NCI-H1105 (cell line): ENCODE data around the gene SPARC.

ENCODE experiments used
- DNase-seq: peaks from one replicate; lab custom pipeline; 2025; lab: John Stamatoyannopoulos, UW

SPARC gene

DNA sequence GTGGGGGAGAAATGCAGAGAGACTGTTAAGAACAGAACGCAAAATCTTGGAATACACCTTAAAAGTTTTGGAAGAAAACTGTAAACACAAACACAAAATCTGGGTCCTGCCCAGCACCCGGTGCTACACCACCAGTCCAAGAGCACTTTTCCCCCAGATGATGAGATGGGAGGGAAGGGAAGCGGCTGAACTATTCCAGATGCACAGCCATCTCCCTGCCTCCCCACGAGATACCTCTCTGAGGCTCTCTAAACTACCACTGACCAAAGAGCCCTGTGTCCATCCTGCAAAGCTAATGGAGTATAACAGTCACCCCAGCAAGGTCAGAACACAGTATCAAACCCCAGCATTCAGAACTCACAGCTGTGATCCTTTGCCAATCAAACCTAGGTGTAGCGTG lies 8.0 kb downstream of the SPARC start:
- no peak for DNase-seq

DNA sequence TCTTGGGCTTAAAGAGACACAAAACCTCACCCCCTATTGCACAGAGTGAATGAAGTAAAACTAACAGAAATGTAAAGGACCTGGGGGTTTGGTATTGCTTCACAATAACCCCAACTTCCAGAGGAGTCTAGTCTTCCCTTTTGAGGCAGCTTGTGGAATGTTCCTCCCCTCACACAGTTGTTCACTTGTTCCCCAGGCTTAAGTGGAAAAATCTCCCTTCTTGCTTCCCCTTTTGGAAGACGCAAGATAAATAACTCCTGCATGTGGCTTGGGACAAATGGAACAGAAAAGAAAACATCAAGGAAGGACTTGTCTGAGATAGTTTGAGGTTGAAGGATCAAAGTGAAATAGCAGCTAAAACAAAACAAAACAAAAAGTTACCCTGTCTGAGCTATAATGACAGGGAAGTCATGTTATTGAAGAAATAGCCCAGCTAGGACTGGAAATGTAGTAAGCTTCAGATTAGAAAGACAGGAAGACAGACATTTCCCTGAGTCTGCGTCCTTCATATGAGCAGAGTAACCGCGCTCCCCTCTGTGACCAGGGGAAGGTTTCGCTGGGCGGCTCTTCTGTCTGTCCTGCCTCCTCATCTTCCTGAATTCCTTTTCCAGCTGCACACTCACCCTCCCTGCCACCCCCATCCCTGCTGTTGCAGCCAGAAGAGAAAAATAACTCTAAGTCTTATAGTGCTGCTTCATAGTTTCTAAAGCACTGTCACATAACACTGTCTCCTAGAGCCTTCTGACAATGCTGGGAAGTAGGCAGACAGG lies 8.8 kb downstream of the SPARC start:
- DNase-seq = no peak

DNA sequence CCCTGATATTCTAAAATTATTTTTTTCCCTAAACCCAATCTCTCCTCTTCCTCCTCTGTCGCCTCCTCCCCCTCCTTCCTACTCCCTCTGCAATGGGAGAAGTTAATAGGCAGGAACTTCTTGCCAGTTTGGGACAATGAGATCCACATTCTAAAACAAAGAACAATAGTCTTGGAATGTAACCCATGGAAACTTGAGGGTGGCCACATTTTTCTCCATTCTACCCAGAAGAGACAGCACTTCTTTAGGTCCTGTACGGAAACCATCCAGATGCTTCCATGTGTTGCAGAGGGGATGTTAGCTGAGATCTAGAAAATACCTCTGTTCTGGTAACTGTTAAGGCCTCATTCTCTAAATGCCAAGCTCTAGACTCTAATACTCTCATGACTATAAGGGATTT lies 10.0 kb downstream of the SPARC start:
- DNase-seq = no peak

DNA sequence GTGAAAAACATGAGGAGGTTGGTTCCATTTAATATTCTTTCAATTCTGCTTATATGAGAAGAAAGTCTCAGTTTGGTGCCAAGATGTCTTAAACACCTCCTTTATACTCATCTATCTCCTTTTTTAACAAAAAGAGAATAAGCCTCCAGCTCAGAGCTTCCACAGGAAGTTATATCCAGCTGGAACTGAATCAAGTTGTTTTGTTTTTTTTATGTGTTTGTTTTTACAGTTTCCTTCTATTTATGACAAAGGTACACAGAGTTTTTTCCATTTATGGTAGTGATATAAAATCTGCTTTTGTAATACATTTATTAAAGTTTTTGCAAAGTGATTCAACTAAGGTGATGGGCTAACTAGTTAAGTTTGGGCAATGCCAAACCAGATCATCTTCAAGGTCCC lies 10.4 kb downstream of the SPARC start:
- no peak for DNase-seq

DNA sequence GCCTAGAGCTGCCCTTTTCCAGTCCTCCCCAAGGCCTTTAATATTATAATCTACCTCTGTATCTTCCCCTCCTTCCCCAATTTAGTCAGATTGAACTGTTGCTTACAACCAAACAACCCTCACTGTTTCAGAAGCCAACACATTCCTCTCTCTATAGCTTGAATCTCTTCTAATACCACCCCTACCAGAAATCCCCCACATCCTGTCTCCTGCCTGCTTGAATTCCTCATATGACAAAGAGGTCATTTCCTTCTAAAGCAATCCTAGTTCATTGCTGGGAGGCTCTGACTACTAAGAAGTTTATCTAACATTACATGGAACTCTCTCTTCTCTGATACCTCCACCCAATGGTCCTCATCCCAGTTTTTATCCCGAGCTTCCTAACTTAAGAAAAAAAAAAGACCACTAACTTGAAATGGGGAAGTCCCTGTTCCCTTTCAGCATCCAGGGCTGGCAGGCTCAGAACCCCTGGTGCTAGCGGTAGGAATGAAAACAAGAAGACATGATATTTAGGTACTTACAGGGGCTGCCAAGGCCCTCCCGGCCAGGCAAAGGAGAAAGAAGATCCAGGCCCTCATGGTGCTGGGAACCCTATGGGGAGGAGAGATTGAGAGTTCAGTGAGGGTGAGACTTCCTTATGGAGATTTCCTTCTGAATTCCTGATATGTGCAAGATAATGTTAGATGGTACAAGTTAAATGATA lies 11.0 kb downstream of the SPARC start:
- no peak for DNase-seq

DNA sequence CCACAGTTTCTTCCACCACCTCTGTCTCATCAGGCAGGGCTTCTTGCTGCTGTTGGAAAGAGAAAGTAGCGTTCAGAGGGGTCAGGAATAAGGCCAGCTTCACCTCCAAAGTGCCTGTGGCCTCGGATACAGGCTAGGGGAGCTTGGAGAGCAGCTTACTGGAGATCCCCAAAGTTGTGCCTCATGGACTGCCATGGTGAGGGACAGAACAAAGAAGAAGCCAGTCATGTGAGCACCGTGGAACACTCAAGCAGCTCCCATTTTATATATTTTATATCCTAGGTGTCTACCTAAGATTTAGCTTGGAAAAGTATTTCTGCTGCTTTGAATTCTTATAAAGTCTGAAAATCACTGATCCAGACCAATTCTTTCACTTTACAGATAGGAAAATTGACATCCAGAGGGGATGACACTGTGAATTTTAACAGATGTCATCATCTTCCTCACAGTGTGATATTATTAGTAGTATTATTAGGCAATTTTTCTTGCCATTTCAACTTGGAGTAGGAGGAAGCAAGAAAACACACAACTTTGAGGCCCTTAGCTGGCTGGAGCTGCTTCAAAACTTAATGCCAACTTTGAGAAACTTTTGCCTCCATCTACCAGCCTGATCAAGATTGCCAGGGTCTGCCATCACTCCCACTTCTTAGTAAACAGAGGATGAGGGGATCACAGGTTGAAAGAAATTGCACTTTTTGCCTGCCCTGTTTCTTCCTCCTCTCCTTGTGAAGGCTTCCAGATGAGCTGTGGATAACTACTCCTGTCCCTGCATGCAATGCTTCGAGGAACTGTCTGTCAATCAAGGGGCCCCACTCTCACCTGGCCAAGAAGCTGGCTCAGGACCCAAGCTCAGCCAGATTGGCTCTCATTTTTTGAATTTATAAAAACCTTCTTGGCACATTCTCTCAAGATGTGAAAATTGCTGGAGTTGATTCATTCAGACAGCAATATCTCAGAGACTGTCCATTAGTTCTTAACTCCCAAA lies 11.8 kb downstream of the SPARC start:
- DNase-seq = no peak

DNA sequence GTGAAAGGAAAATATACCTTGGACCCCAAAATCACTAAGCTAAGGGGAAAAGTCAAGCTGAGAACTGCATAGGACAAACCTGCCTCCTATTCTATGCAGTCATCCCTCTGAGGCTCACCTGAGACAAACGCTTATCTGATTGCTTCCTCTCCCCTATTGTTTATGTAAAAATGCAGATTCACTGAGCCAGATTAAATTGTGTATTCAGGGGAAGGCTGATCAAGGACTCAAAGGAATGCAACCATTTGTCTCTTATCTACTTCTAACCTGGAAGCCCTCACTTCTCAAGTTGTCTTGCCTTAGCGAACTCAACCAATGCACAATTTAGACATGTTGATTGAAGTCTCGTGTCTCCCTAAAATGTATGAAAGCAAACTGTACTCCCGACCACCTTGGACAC lies 13.3 kb downstream of the SPARC start:
- no peak for DNase-seq

DNA sequence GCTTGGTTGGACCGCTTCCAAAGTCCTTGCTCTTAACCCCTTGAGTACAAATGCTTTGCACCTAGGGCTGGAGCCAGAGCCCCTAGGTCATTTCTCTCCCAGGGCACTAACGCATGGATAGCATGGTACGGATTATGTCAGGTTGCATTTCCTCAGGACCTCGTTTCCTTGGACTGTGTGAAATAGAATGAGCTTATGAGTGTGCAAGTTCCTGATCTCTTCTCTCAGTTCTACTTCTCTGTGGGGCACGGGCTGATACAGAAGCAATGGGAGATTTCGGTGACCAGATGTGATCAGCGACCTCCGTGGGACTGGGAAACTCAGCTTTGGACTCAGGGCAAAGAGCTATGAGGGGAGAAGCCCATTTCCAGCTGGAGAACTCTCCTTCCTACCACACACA lies 14.2 kb downstream of the SPARC start:
- no peak for DNase-seq

DNA sequence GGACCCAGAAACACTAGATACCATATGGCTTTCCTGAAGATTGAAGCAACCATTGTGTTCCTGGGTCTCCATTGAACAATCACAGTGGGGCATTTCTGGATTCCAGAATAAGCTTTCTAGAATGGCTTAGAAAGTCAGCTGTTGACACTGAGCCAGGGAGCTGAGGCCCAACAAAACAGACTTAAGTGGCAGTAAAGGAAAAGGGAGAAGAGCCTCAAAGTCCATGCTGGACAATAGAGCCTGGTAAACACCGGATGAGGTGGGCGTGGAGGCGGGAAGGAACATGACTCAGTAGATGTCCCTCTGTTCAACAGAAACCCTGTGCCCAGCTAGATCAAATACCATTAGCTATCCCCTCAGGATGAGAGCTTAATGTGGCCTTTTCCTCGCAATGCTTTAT lies 14.8 kb downstream of the SPARC start:
- DNase-seq = no peak

DNA sequence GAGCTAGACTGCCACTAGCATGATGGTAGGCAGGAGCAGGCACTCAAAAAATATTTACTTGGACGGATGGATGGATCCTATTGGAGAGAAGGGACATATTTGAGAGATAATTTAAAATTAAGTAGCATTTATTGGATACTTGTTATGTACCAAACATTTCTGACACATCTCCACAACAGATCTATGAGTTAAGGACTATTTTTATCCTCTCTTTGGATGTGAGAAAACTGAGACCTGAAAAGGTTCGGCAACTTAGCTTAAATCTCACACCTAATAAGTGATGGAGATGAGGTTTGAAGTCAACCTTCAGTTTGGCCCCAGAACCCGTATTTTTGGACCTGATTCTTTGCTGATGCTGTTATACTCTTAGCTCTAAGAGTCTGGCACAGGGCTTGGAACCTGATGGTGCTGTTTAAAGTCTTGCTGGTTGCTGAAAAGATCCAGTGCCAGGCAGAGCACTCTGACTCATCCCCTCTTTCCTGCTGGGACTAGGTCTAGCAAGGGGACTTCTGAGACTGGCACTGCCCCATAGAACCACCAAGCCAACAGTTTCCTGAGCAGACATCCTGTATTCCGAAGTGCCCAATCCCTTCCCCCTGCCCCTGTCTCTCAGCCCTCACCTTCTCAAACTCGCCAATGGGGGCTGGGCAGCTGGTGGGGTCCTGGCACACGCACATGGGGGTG lies 15.6 kb downstream of the SPARC start:
- no peak for DNase-seq

DNA sequence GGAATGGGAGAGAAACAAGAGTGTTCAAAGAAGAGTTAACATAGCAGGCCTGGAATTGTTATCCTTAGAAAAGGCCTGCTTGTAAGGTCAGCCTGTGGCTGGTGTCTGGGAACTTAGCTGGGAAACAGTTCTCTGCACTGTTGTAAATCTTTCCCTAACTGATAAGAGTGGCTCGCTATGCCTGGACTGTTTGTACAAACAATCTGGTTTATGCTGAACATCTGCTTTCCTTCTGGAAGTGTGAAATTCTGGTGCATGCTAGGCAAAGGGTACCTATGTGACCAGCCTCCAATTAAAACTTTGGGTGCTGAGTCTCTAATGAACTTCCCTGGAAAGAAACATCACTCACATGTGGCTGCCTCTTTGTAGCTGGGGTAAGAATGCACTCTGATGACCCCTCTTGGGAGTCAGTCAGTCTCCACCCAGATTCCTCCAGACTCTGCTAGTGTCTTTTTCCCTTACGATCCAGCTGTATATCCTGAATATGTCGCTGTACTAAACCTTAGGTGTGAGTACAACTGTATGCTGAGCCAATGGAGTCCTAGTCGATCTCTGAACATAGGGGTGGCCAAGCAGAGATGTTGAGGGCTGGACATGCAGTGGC lies 16.5 kb downstream of the SPARC start:
- DNase-seq = no peak

DNA sequence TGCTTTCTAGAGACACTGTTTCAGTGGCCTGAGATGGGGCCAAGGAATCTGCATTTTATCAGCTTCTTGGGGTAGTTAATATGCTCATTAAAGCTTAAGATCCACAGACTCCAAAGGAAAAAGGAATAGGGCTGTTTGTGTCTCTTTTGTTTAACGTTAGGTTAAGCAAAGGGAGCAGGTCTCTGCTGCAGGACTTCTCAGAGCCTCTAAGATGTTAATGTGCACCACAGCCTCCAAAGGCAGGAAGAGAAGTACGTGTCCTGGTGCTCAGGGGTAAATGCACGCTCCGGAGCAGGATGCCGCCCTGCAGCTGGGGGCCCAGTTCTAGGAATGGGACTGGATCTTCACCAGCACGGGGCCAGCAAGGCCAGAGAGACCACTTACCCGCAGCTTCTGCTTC lies 19.6 kb downstream of the SPARC start:
- DNase-seq = no peak

DNA sequence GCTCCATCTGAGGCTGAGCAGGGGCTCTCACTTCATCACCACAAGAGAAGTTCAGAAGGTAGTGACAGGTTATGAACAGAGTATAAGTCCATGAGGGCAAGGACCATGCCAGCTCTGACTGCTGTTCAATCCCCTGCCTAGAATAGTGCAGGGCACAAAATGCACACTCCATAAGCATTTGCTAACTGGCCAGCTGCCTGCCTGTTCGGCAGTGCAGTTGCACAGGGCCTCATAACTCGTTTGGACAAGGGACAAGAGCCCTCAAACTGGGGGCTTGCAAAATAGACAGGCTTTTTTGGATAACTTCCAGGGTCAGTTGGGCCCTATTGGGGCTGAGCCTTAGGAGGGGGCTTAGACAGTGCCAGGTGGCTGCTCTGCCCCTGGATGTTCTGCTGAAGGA lies 21.1 kb downstream of the SPARC start:
- DNase-seq = no peak

DNA sequence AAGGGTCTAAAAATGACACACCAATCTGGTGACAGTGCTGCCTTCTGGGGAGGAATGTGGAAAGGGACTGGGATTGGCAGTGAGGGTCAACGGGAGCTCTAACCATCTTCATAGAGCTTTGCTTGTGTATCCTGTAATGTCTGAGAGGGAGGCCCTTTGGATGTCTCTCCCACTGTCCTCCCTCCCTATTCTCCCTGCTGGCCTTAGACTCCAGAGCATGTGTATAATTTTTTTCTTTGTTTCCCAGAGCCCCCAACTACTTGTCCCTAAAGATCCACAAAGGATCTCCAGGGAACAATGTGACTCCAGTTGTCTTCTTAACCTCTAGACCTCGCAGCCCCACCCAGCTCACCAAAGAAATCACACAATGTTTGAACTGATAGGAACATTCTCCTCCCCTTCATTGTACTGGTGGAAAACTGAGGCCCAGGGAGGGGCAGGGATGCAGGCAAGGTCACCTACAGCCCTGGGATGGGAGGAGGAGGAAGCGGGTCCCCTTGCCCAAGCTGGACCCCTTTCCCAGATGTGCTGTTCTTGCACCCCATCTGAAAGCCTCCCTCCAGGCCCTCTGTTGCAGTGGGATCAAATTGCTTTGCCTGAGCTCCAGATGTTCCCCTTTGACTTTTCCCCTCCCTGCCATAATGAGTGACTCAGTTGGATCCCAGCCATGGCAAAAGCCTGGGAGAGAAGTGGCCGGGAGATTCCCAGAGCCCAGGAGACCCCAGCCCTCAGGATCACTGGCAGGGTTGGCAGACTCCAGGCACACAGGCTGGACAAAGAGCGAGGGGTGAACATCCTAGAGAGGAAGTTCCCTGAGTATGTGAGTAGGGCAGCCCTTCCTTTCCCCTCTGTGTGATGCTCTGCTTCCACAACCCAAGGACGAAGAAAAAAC lies 21.8 kb downstream of the SPARC start:
- no peak for DNase-seq

DNA sequence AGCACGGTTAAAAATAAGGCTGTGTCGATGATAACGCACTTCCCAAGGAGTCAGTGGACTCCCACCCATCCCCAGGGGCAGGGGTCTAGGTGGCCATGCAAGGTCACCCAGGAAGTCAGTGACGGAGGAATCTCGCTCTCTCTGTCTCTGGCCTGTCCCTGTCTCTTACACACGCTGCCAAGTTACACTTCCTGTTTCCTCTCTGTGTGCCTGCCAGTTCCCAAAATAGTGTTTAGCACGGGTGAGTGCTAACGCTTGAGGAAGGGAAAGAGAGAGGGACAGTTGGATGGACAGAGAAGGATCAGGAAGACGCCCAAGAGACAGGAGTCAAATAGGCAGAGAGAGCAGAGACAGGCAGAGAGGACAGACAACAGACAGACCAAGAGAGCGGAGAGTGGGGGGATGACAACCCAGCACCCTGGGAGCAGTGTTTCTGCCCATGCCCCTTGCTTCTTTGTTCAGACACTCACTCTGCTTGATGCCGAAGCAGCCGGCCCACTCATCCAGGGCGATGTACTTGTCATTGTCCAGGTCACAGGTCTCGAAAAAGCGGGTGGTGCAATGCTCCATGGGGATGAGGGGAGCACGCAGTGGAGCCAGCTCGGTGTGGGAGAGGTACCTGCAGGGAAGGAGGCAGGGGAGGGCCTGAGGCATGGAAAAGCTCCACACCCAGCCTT lies 23.0 kb downstream of the SPARC start:
- DNase-seq = no peak

DNA sequence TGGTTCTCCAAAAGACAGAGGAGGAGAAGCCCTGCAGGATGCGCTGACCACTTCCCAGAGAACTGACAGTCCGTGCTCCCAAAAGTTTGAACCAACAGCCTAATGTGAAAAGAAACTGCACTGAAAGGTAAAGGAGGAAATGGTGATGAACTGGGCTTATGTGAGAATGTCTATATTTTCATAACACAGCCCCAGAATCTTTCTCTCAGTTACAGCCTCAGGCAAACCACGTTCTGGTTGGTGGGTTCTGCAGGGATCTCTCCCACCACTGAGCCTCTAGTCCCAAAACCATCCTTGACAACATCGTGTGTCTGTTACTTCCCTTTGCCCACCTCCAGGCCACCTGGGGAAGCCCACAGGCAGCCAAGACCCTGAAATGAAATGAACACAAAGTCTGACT lies 23.9 kb downstream of the SPARC start:
- no peak for DNase-seq

DNA sequence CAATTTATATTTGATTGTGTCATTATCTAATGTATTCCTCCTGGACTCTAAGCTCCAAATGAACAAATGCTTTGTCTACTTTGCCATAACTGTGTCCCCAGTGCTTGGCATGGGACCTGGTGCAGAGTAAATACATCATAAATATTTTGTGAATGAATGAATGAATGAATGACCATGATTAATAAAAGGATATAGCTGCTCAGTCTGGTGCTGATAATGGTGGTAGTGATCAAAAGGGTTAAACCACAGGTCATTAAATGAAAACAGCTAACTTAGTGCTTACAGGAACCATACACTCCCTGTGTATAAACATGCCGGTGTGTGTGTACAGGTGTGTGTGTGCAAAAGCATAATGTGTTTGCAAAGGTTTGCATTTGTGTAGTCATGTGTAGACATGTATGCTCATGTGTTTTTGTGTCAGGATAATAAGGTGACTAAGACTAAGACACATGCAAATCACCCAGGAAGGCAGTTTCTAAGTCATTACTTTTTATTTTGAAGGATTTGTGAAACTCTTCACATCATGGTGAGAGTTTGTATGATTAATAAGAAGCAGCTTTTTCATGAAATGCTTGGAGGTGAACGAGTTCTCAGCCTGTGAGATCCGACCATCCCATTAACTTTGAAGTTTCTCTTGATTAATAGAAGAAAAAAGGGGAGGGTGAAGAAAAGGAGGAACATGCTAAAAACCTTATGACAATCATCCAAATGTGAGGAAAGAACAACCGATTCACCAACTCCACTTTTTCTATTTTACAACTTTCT lies 24.6 kb downstream of the SPARC start:
- DNase-seq = no peak

DNA sequence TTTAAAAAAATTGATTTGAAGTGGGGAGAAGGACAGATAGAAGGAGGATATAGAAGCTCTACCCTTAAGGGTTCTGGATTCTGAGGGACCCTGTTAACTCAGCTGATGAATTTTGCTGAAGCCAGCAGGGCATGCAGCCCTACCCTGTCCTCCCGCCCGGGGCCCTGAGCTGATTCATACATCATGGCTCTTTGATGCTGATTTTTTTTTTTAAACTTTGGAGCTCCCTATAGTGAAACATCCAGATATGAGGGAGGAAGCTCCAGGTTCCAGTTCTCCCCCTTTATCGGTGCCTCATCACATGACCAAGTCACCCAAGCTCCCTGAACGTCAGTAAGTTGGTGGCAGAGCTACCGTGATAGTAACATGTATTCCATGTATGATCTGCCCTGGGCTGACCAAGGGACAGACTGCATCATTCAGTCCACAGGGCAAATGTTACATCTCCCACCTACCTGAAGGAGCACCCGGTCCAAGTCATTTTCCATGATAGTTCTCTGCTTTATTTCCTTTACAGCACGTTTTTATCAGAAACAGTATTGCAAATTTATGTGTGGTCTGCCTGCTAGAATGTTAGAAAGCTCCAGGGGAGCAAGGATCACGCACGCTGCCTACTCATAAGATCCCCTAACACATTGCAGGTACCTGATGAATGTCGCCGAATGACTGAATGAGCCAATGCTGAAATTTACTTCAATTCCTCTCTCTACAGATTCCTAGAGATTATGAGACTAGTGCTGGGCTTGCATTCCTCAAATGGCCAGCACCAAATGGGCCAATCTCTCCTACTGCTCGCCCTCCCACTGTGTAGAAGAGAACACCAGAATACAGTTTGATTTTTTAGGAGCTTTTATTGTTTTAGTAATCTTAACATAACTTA lies 25.9 kb downstream of the SPARC start:
- DNase-seq = no peak
